ENCODE measurements around the gene HOXC5. TPM values are rescaled to one million over a fixed set of nuclear protein-coding genes. Genes with fewer than 3 reads are reported as not detected.

The HOXC5 gene
- total RNA-seq, 1 experiment from 2014 or later: not detected

- CTCF ChIA-PET: interaction anchor here (0.7 to 2.3 kb wide), 10 partner anchors 11 to 179 kb away, joined by 3 to 12 read pairs (median 5); partner anchors contain the start of genes HOXC10, HOXC4 and HOXC8
- peak; percentile 49 for DNase-seq
- Mint-ChIP-seq H3K27me3 (ENCODE audit: unreplicated experiment) (peaks cover 100% of the 10 kb centered on the region), H3K9me3 (ENCODE audit: low read depth, unreplicated experiment) (no peaks in the 10 kb centered on the region), H3K4me3 (ENCODE audit: low read depth, unreplicated experiment) (peak within 1 kb of the TSS; percentile 64), H3K36me3 (ENCODE audit: insufficient read depth, unreplicated experiment) (peaks cover 17% of the 10 kb centered on the region), H3K4me1 (ENCODE audit: low read depth, unreplicated experiment) (peaks cover 11% of the 10 kb centered on the region), H3K27ac (ENCODE audit: unreplicated experiment) (no peak within 1 kb of the TSS)
- intact Hi-C loops (cut with micrococcal nuclease; ENCODE audit: unreplicated experiment): no loop called here
- no TSS peak for BruUV-seq (replicated peaks)
- no peak for TF ChIP-seq CTCF (IDR thresholded peaks at IDR 0.05; ENCODE audit: unreplicated experiment)
These were observed 4.3 kb upstream of the HOXC5 start, which contains the start of gene HOXC6 for GRCh38 chr12:54028314-54029201. TSS of gene HOXC6 (plus strand) at chr12:54028440. CDS start at chr12:54028522, 82 bp downstream.

- peaks cover 100% of the 10 kb centered on the region for H3K27me3 Mint-ChIP-seq (ENCODE audit: unreplicated experiment)
- H3K4me1 Mint-ChIP-seq (ENCODE audit: low read depth, unreplicated experiment): peaks cover 14% of the 10 kb centered on the region
- BruUV-seq (replicated peaks): no TSS peak
- no peak for TF ChIP-seq CTCF (IDR thresholded peaks at IDR 0.05; ENCODE audit: unreplicated experiment)
- H3K27ac Mint-ChIP-seq (ENCODE audit: unreplicated experiment): no peak overlapping the region
- no peak overlapping the region for H3K4me3 Mint-ChIP-seq (ENCODE audit: low read depth, unreplicated experiment)
- intact Hi-C loops (cut with micrococcal nuclease; ENCODE audit: unreplicated experiment): no loop called here
- H3K9me3 Mint-ChIP-seq (ENCODE audit: low read depth, unreplicated experiment): no peaks in the 10 kb centered on the region
- CTCF ChIA-PET: interaction anchor here (0.6 to 1.1 kb wide), 4 partner anchors 8 to 172 kb away, joined by 3 to 4 read pairs (median 3); no protein-coding TSS in a partner anchor
- no peak for DNase-seq
- H3K36me3 Mint-ChIP-seq (ENCODE audit: insufficient read depth, unreplicated experiment): peaks cover 18% of the 10 kb centered on the region
These were observed 3.1 kb upstream of the HOXC5 start for GRCh38 chr12:54029529-54030441.

GRCh38 chr12:54030442-54030801 is 2.4 kb upstream of the HOXC5 start:
- H3K27me3 Mint-ChIP-seq (ENCODE audit: unreplicated experiment): peaks cover 100% of the 10 kb centered on the region
- H3K36me3 Mint-ChIP-seq (ENCODE audit: insufficient read depth, unreplicated experiment): peaks cover 18% of the 10 kb centered on the region
- CTCF ChIA-PET: interaction anchor here (0.6 to 1.1 kb wide), 2 partner anchors 8 to 161 kb away, joined by 3 read pairs; no protein-coding TSS in a partner anchor

More at GRCh38 chr12:54030442-54030801, 2.4 kb upstream of the HOXC5 start:
- no peak overlapping the region for H3K27ac Mint-ChIP-seq (ENCODE audit: unreplicated experiment)
- intact Hi-C loops (cut with micrococcal nuclease; ENCODE audit: unreplicated experiment): no loop called here
- BruUV-seq (replicated peaks): no TSS peak
- H3K9me3 Mint-ChIP-seq (ENCODE audit: low read depth, unreplicated experiment): no peaks in the 10 kb centered on the region
- peaks cover 14% of the 10 kb centered on the region for H3K4me1 Mint-ChIP-seq (ENCODE audit: low read depth, unreplicated experiment)
- no peak for TF ChIP-seq CTCF (IDR thresholded peaks at IDR 0.05; ENCODE audit: unreplicated experiment)
- no peak for DNase-seq
- H3K4me3 Mint-ChIP-seq (ENCODE audit: low read depth, unreplicated experiment): no peak overlapping the region
